GM19467 (cell line): ENCODE data around the gene FBXO31.
"Not testable (repeated sequence)": the region's sequence is repeated elsewhere in the genome, so short reads cannot be mapped to it uniquely, and the experiment has no call there.

Source experiments
- ATAC-seq: cut with Tn5 transposase; IDR thresholded peaks from one replicate; pipeline ENCODE4 v1.9.1; 2021; ENCODE audit warnings: mild to moderate bottlenecking, moderate library complexity; ENCODE audit not compliant: unreplicated experiment

FBXO31 gene

GRCh38 chr16:87411375-87412271 lies 28.0 kb upstream of the FBXO31 start:
- no peak for ATAC-seq

- ATAC-seq, result no peak
Measured at GRCh38 chr16:87410968-87411367, 27.4 kb upstream of the FBXO31 start.

- ATAC-seq, result no peak
Measured at GRCh38 chr16:87410530-87410929, 27.0 kb upstream of the FBXO31 start.

- ATAC-seq, result no peak
Measured at GRCh38 chr16:87409781-87410180, 26.2 kb upstream of the FBXO31 start.

GRCh38 chr16:87409153-87409552 lies 25.6 kb upstream of the FBXO31 start:
- ATAC-seq, result no peak

GRCh38 chr16:87407511-87408112 lies 24.0 kb upstream of the FBXO31 start:
- ATAC-seq, result no peak

GRCh38 chr16:87406495-87407088 lies 23.0 kb upstream of the FBXO31 start:
- no peak for ATAC-seq

GRCh38 chr16:87404764-87405625 lies 21.4 kb upstream of the FBXO31 start:
- ATAC-seq, result no peak

GRCh38 chr16:87395181-87395842 lies 11.7 kb upstream of the FBXO31 start:
- ATAC-seq, result no peak

- no peak for ATAC-seq
Measured at GRCh38 chr16:87393680-87394055, 10.1 kb upstream of the FBXO31 start.

- no peak for ATAC-seq
Measured at GRCh38 chr16:87392821-87393679, 9.5 kb upstream of the FBXO31 start.

GRCh38 chr16:87391950-87392820 lies 8.6 kb upstream of the FBXO31 start, which contains the start of gene MAP1LC3B:
MAP1LC3B (plus strand) TSS chr16:87392336; CDS start chr16:87392428, 92 bp downstream.
- peak; percentile 56 for ATAC-seq

GRCh38 chr16:87391324-87391949 lies 7.9 kb upstream of the FBXO31 start:
- peak; percentile 9 for ATAC-seq

- no peak for ATAC-seq
Measured at GRCh38 chr16:87390641-87391323, 7.2 kb upstream of the FBXO31 start.

- not testable (repeated sequence) for ATAC-seq
Measured at GRCh38 chr16:87389914-87390313, 6.3 kb upstream of the FBXO31 start.

- ATAC-seq, result no peak
Measured at GRCh38 chr16:87389245-87389644, 5.7 kb upstream of the FBXO31 start.

GRCh38 chr16:87388818-87389134 lies 5.2 kb upstream of the FBXO31 start:
- no peak for ATAC-seq
